Astrocyte (in vitro differentiated cells and primary cell): ENCODE data around the gene THSD8.

Experiments used
- CTCF ChIP-seq: IDR thresholded peaks from 2 replicates; pipeline ENCODE4 v1.5.1; 2011; ENCODE audit warnings: low read depth, mild to moderate bottlenecking, inconsistent platforms, low read length, moderate library complexity; ENCODE audit not compliant: insufficient read depth
- EZH2 ChIP-seq: IDR thresholded peaks from 2 replicates; pipeline ENCODE4 v1.6.1; 2012; ENCODE audit warnings: mild to moderate bottlenecking, low read length, inconsistent platforms; ENCODE audit not compliant: insufficient read depth

- TF ChIP-seq CTCF (peak; percentile 92), EZH2 (no peak)
Observed at GRCh38 chr19:12796146-12797071, 5.5 kb upstream of the THSD8 start.
